HepG2 (cell line): ENCODE data around the gene SHISA7. TPM values are rescaled to one million over a fixed set of nuclear protein-coding genes. Genes with fewer than 3 reads are reported as not detected.

ENCODE experiments used
- ATAC-seq: fragments of 200-7000 bp; cut with Tn5 transposase; 3 replicates; pipeline ENCODE4 v1.9.1; 2020; ENCODE audit warnings: mild to moderate bottlenecking, moderate library complexity
- Bru-seq: library from RNA; stranded (reverse); fragments of 400-500 nt; gene quantifications from one replicate; lab custom pipeline; 2021; lab: Mats Ljungman, UMichigan
- BruChase-seq, 2 experiments: library from RNA; stranded (reverse); fragments of 400-500 nt; gene quantifications; one replicate each; lab custom pipeline; 2021; lab: Mats Ljungman, UMichigan
- BruUV-seq: library from RNA; stranded (reverse); fragments of 400-500 nt; replicated peaks from 2 replicates; lab custom pipeline; 2021; lab: Mats Ljungman, UMichigan
- CTCF ChIA-PET: fragments of 300-600 bp; formaldehyde crosslinking; extraction: SDS; loops from one replicate; lab custom pipeline; 2021; ENCODE audit warnings: low total read pairs, inconsistent platforms, low intra/inter-chr PET ratio; lab: Yijun Ruan, JAX
- POLR2A ChIA-PET: fragments of 350-600 bp; sonication (Branson Sonifier 250); formaldehyde crosslinking; loops from one replicate; lab custom pipeline; 2020; ENCODE audit warnings: antibody characterized with exemption, inconsistent platforms; lab: Yijun Ruan, JAX
- DNase-seq: peaks from one replicate; pipeline ENCODE4 v3.0.0-alpha.2; 2015; ENCODE audit warnings: low spot score
- FAIRE-seq: peaks from 3 replicates; lab custom pipeline; 2011; peaks lifted over from hg19 to GRCh38; lab: Jason Lieb, UNC
- H2AFZ ChIP-seq: one replicate; pipeline ENCODE4 v1.6.1; 2011; ENCODE audit warnings: low read length, inconsistent platforms
- H3K27ac ChIP-seq: fragments of 300-600 bp; 3 replicates; pipeline ENCODE4 v1.8.0; 2011; ENCODE audit warnings: mixed run types, mild to moderate bottlenecking, mixed read lengths, low read length, inconsistent platforms; ENCODE audit not compliant: insufficient read depth; ENCODE audit errors: extremely low read length
- H3K27me3 ChIP-seq, 2 experiments: fragments of 200-600 bp in 1 of 2; 2 replicates in 1 of 2; 3 replicates in 1 of 2; pipeline versions ENCODE4 v1.6.0 to v1.8.0; 2011; ENCODE audit warnings: low read length in 2 of 2, mild to moderate bottlenecking in 2 of 2, moderate library complexity in 2 of 2, inconsistent platforms in 1 of 2; ENCODE audit not compliant: insufficient read depth in 2 of 2, control insufficient read depth in 1 of 2
- H3K36me3 ChIP-seq, 2 experiments: fragments of 200-600 bp in 1 of 2; replicated peaks in 1 of 2; 2 replicates in 1 of 2; 3 replicates in 1 of 2; pipeline versions ENCODE4 v1.5.1 to v1.8.0; 2011; ENCODE audit warnings: low read length in 2 of 2, inconsistent platforms in 1 of 2; ENCODE audit not compliant: insufficient read depth in 2 of 2, control insufficient read depth in 1 of 2
- H3K4me1 ChIP-seq: 2 replicates; pipeline ENCODE4 v1.5.1; 2012; ENCODE audit warnings: low read length, inconsistent platforms; ENCODE audit not compliant: insufficient read depth
- H3K4me2 ChIP-seq: 2 replicates; pipeline ENCODE4 v1.6.0; 2011; ENCODE audit warnings: low read depth, low read length, inconsistent platforms
- H3K4me3 ChIP-seq, 3 experiments: fragments of 200-600 bp in 1 of 3; sonication (generic), shearing (Covaris generic) in 1 of 3; replicated peaks in 1 of 3; 2 replicates each; pipeline ENCODE4 v1.5.1; 2011 to 2016; ENCODE audit warnings: low read length in 3 of 3, inconsistent platforms in 2 of 3, low read depth in 2 of 3, mild to moderate bottlenecking in 2 of 3, control low read depth in 1 of 3, mixed read lengths in 1 of 3; ENCODE audit not compliant: insufficient read depth in 1 of 3
- H3K79me2 ChIP-seq: one replicate; pipeline ENCODE4 v1.6.1; 2011; ENCODE audit warnings: low read length, inconsistent platforms; ENCODE audit not compliant: insufficient read depth
- H3K9ac ChIP-seq: 2 replicates; pipeline ENCODE4 v1.6.0; 2011; ENCODE audit warnings: mild to moderate bottlenecking, low read depth, low read length, inconsistent platforms; ENCODE audit not compliant: insufficient read depth
- H3K9me3 ChIP-seq: 2 replicates; pipeline ENCODE4 v1.5.1; 2012; ENCODE audit warnings: mild to moderate bottlenecking, low read length
- H4K20me1 ChIP-seq: 2 replicates; pipeline ENCODE4 v1.6.0; 2011; ENCODE audit warnings: inconsistent platforms, mild to moderate bottlenecking, low read length, moderate library complexity; ENCODE audit not compliant: insufficient read depth
- AKAP8 ChIP-seq: sonication (generic); formaldehyde crosslinking; IDR thresholded peaks from 2 replicates; pipeline ENCODE4 v1.5.1; 2020; ENCODE audit warnings: mild to moderate bottlenecking, missing genetic modification reagents
- CBX5 ChIP-seq: sonication (generic); formaldehyde crosslinking; IDR thresholded peaks from 2 replicates; pipeline ENCODE4 v1.4.0; 2020; ENCODE audit warnings: missing genetic modification reagents, borderline replicate concordance
- REST ChIP-seq, 2 experiments: IDR thresholded peaks; 2 replicates each; pipeline ENCODE4 v1.6.1; 2011 to 2012; ENCODE audit warnings: low read length in 2 of 2, borderline replicate concordance in 1 of 2, low read depth in 1 of 2, mild to moderate bottlenecking in 1 of 2, moderate library complexity in 1 of 2
- SMAD1 ChIP-seq: sonication (generic); formaldehyde crosslinking; IDR thresholded peaks from 2 replicates; pipeline ENCODE4 v1.4.0; 2020; ENCODE audit warnings: missing genetic modification reagents, low read depth, mild to moderate bottlenecking, borderline replicate concordance
- SP4 ChIP-seq: sonication (generic); formaldehyde crosslinking; IDR thresholded peaks from 2 replicates; pipeline ENCODE4 v1.8.1; 2023; ENCODE audit warnings: mild to moderate bottlenecking, missing genetic modification reagents
- SRSF4 ChIP-seq: fragments of 200-400 bp; formaldehyde crosslinking; IDR thresholded peaks from one replicate; pipeline ENCODE4 v1.6.1; 2018; ENCODE audit warnings: mild to moderate bottlenecking, low read depth, low read length, moderate library complexity; ENCODE audit not compliant: poor library complexity, severe bottlenecking
- WIZ ChIP-seq: sonication (generic); formaldehyde crosslinking; IDR thresholded peaks from 2 replicates; pipeline ENCODE4 v1.5.1; 2020; ENCODE audit warnings: mild to moderate bottlenecking, missing genetic modification reagents
- ZNF274 ChIP-seq: sonication (generic); formaldehyde crosslinking; IDR thresholded peaks from 2 replicates; pipeline ENCODE4 v1.5.1; 2020; ENCODE audit warnings: mild to moderate bottlenecking, missing genetic modification reagents
- ZNF335 ChIP-seq: sonication (generic); formaldehyde crosslinking; IDR thresholded peaks from 2 replicates; pipeline ENCODE4 v1.4.0; 2020; ENCODE audit warnings: missing genetic modification reagents
- ZNF839 ChIP-seq: sonication (generic); formaldehyde crosslinking; IDR thresholded peaks from 2 replicates; pipeline ENCODE4 v1.4.0; 2020; ENCODE audit warnings: missing genetic modification reagents, mild to moderate bottlenecking, borderline replicate concordance
- WGBS: methylation state at CpG from one replicate; pipeline ENCODE4 v1.1.6; 2017; ENCODE audit warnings: low lambda C conversion rate; 5-methylcytosine and 5-hydroxymethylcytosine counted together
- in situ Hi-C: cut with HindIII; loops from 2 replicates; pipeline ENCODE4 v1.10.0; 2017; ENCODE audit warnings: low pct_unique_long_range_greater_than_20kb; ENCODE audit not compliant: extremely low pct_ligation_motif_present
- intact Hi-C: fragments of 100-400 bp; cut with micrococcal nuclease; formaldehyde crosslinking; loops from one replicate; pipeline ENCODE4 v1.10.0; 2022; ENCODE audit not compliant: unreplicated experiment
- long read RNA-seq, 2 experiments: library from RNA in 1 of 2; library from polyadenylated mRNA in 1 of 2; stranded (forward) in 1 of 2; unstranded in 1 of 2; transcript quantifications; one replicate each; pipeline ENCODE4 v2.0.0, GENCODE V29; 2019 to 2022
- polyA minus RNA-seq, 3 experiments: library from RNA; depleted of rRNA, polyadenylated mRNA; stranded (reverse); fragments of >200 nt; gene quantifications; 2 replicates each; pipeline ENCODE4 v1.2.3, GENCODE V29; 2011; ENCODE audit warnings: low replicate concordance in 1 of 3
- polyA plus RNA-seq, 8 experiments: library from polyadenylated mRNA; depleted of rRNA in 3 of 8; stranded (reverse) in 7 of 8; unstranded in 1 of 8; fragments of >200 nt; fragmentation: Illumina TruSeq in 4 of 8; extraction: Trizol in 4 of 8; gene quantifications; 2 replicates each; pipeline versions ENCODE4 v1.2.1 to v1.2.3, GENCODE V29; 2011 to 2016; ENCODE audit warnings: low read depth in 4 of 8, missing spikeins in 1 of 8, mixed read lengths in 1 of 8; ENCODE audit not compliant: insufficient read depth in 1 of 8
- total RNA-seq, 5 experiments: library from RNA; depleted of rRNA; stranded (reverse); fragments of >200 nt; fragmentation: Illumina TruSeq; extraction: Trizol; gene quantifications; 2 replicates each; pipeline ENCODE4 v1.2.3, GENCODE V29; 2016; ENCODE audit warnings: low read depth in 1 of 5
- TF ChIP-seq, protein P1 (sequence below): sonication (generic); formaldehyde crosslinking; IDR thresholded peaks from 2 replicates; pipeline ENCODE4 v1.4.0; 2020; ENCODE audit warnings: low read depth, mild to moderate bottlenecking, missing genetic modification reagents

Gene SHISA7
- total RNA-seq (2016; rRNA removed; fragmentation: Illumina TruSeq; extraction: Trizol), result not detected in 2 replicates
- total RNA-seq (2016; cell fraction: cytosol; rRNA removed; fragmentation: Illumina TruSeq; extraction: Trizol; ENCODE audit: low read depth), result not detected in 2 replicates
- not detected in 2 replicates for total RNA-seq (2016; cell fraction: insoluble cytoplasmic fraction; rRNA removed; fragmentation: Illumina TruSeq; extraction: Trizol)
- not detected in 2 replicates for total RNA-seq (2016; cell fraction: membrane; rRNA removed; fragmentation: Illumina TruSeq; extraction: Trizol)
- not detected in 2 replicates for total RNA-seq (2016; cell fraction: nucleus; rRNA removed; fragmentation: Illumina TruSeq; extraction: Trizol)
- not detected in 2 replicates for polyA plus RNA-seq (2011; rRNA removed)
- not detected in 2 replicates for polyA plus RNA-seq (2011; cell fraction: cytosol; rRNA removed)
- polyA plus RNA-seq (2011; cell fraction: nucleus; rRNA removed), result not detected in 2 replicates
- not detected in 2 replicates for polyA plus RNA-seq (2012)
- not detected in 2 replicates for polyA plus RNA-seq (2016; cell fraction: cytosol; fragmentation: Illumina TruSeq; extraction: Trizol; ENCODE audit: low read depth)
- polyA plus RNA-seq (2016; cell fraction: insoluble cytoplasmic fraction; fragmentation: Illumina TruSeq; extraction: Trizol; ENCODE audit: low read depth), result not detected in 2 replicates
- not detected in 2 replicates for polyA plus RNA-seq (2016; cell fraction: membrane; fragmentation: Illumina TruSeq; extraction: Trizol; ENCODE audit: low read depth)
- not detected in 2 replicates for polyA plus RNA-seq (2016; cell fraction: nucleus; fragmentation: Illumina TruSeq; extraction: Trizol; ENCODE audit: insufficient read depth, low read depth)
- 0.05 TPM in 1 of 2 replicates, not detected in the other for polyA minus RNA-seq (2011; rRNA and poly(A)+ RNA removed; ENCODE audit: low replicate concordance)
- not detected in 2 replicates for polyA minus RNA-seq (2011; cell fraction: cytosol; rRNA and poly(A)+ RNA removed)
- not detected in 2 replicates for polyA minus RNA-seq (2011; cell fraction: nucleus; rRNA and poly(A)+ RNA removed)
- Bru-seq, nascent RNA, result not detected
- BruChase-seq, experiment 1, labeled RNA remaining after a 6-hour chase, result not detected
- not detected for BruChase-seq, experiment 2, labeled RNA remaining after a 2-hour chase
- long read RNA-seq, experiment 1, result 0 reads
- long read RNA-seq, experiment 2, result 0 reads

- DNase-seq (no peak), ATAC-seq (no peak), FAIRE-seq (no peak)
- no peaks in the 10 kb centered on the region for H3K36me3 ChIP-seq
- TF ChIP-seq ZNF839 (no peak), REST (IDR thresholded peaks at IDR 0.05; ENCODE audit: borderline replicate concordance in 1 of 2, low read depth in 1 of 2, low read length in 2 of 2) (no peak), ZNF274 (CRISPR knock-in tag) (no peak), CBX5 (CRISPR knock-in tag) (no peak), WIZ (no peak), AKAP8 (CRISPR knock-in tag) (no peak), ZNF335 (CRISPR knock-in tag) (no peak), SRSF4 (no peak), SP4 (no peak), SMAD1 (CRISPR knock-in tag) (no peak)
- TF ChIP-seq, protein P1, sequence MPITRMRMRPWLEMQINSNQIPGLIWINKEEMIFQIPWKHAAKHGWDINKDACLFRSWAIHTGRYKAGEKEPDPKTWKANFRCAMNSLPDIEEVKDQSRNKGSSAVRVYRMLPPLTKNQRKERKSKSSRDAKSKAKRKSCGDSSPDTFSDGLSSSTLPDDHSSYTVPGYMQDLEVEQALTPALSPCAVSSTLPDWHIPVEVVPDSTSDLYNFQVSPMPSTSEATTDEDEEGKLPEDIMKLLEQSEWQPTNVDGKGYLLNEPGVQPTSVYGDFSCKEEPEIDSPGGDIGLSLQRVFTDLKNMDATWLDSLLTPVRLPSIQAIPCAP (CRISPR knock-in tag), result no peak
- in situ Hi-C loops, result no loop called here
- H3K79me2 ChIP-seq, result no peaks in the 10 kb centered on the region
- no peak within 1 kb of the TSS for H3K27ac ChIP-seq
- H3K27me3 ChIP-seq, result peaks cover 6 to 52% of the 10 kb centered on the region in 2 experiments; a peak in 4 of 5 replicates
- H4K20me1 ChIP-seq, result peaks cover 4% of the 10 kb centered on the region; the same call in 1 of the 2 replicates
- no peak within 1 kb of the TSS for H3K4me2 ChIP-seq
- H2AFZ ChIP-seq, result no peak within 1 kb of the TSS
- no peaks in the 10 kb centered on the region for H3K4me1 ChIP-seq
- intact Hi-C loops, result no loop called here
- H3K9me3 ChIP-seq, result no peaks in the 10 kb centered on the region
- ChIA-PET POLR2A (no interaction called here), CTCF (no interaction called here)
- BruUV-seq, result no TSS peak
- H3K4me3 ChIP-seq, result no peak within 1 kb of the TSS
- no peak within 1 kb of the TSS for H3K9ac ChIP-seq
- WGBS, result 29% methylated on average over 39 of the region's 43 CpGs
Observed at GRCh38 chr19:55443045-55443823, at the start of gene SHISA7. TSS of gene SHISA7 (minus strand) at chr19:55443300. CDS start at chr19:55442863, 437 bp downstream.
